ENCODE data around the gene ECPAS.

The ECPAS gene

GRCh38 chr9:111443454-111443853, 40.7 kb downstream of the ECPAS start:
- Histone ChIP-seq H3K9me3 (ENCODE audit: insufficient read depth, low read length) (no peaks in the 10 kb centered on the region), H3K79me2 (ENCODE audit: insufficient read depth, low read length) (no peaks in the 10 kb centered on the region), H3K4me3 (ENCODE audit: insufficient read depth, low read length, poor library complexity, severe bottlenecking) (no peak overlapping the region), H3K4me2 (ENCODE audit: low read depth, low read length, poor library complexity, severe bottlenecking) (no peak overlapping the region), H3K27me3 (ENCODE audit: low read length) (no peaks in the 10 kb centered on the region), H3K27ac (ENCODE audit: low read depth, low read length) (no peak overlapping the region), H3K9ac (ENCODE audit: low read length) (no peak overlapping the region), H2AFZ (ENCODE audit: low read depth, low read length, severe bottlenecking) (no peak overlapping the region), H4K20me1 (ENCODE audit: low read depth, low read length) (no peaks in the 10 kb centered on the region), H3K9me2 (replicated peaks; ENCODE audit: insufficient read depth, low read length) (no peaks in the 10 kb centered on the region), H3K36me3 (ENCODE audit: low read length) (no peaks in the 10 kb centered on the region; the same call in 1 of the 2 replicates), H3F3A (ENCODE audit: insufficient read depth) (peaks cover 6% of the 10 kb centered on the region; the same call in 1 of the 2 replicates)
- TF ChIP-seq CTCF (IDR thresholded peaks at IDR 0.05; ENCODE audit: insufficient read depth, low read length, poor library complexity, severe bottlenecking): no peak
- no peak for TF ChIP-seq EZH2phosphoT487 (conservative IDR thresholded peaks at IDR 0.05; ENCODE audit: low read length)

- Histone ChIP-seq H3K9me2 (replicated peaks; ENCODE audit: insufficient read depth, low read length) (no peaks in the 10 kb centered on the region), H3K27me3 (ENCODE audit: low read length) (no peaks in the 10 kb centered on the region), H3K4me2 (ENCODE audit: low read depth, low read length, poor library complexity, severe bottlenecking) (no peak overlapping the region), H3K4me3 (ENCODE audit: insufficient read depth, low read length, poor library complexity, severe bottlenecking) (no peak overlapping the region), H2AFZ (ENCODE audit: low read depth, low read length, severe bottlenecking) (no peak overlapping the region), H3K9me3 (ENCODE audit: insufficient read depth, low read length) (no peaks in the 10 kb centered on the region), H3K27ac (ENCODE audit: low read depth, low read length) (no peak overlapping the region), H4K20me1 (ENCODE audit: low read depth, low read length) (no peaks in the 10 kb centered on the region), H3K79me2 (ENCODE audit: insufficient read depth, low read length) (no peaks in the 10 kb centered on the region), H3K9ac (ENCODE audit: low read length) (no peak overlapping the region), H3F3A (ENCODE audit: insufficient read depth) (peaks cover 6% of the 10 kb centered on the region; the same call in 1 of the 2 replicates), H3K36me3 (ENCODE audit: low read length) (no peaks in the 10 kb centered on the region; the same call in 1 of the 2 replicates)
- TF ChIP-seq CTCF (IDR thresholded peaks at IDR 0.05; ENCODE audit: insufficient read depth, low read length, poor library complexity, severe bottlenecking) (no peak), EZH2phosphoT487 (conservative IDR thresholded peaks at IDR 0.05; ENCODE audit: low read length) (no peak)
Measured at GRCh38 chr9:111442360-111443027, 41.7 kb downstream of the ECPAS start.

DNA sequence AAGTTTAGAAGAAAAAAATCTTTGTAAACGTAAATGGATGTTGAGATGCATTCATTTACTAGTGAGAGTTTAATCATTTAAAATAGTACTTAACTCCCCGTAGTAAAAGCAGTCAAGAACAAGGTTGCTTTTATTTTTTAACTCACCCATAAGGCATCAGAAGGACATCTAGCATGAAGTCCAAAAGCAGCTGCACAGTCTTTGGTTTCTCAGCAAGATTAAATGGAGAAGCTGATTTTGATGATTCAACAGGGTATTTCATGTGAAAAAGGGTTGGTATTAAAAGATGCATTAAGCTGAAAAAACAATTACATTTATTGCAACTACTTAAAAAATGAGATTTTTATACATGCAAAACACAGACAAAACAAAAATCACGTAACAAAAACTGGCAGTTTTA, 44.0 kb downstream of the ECPAS start:
- peaks cover 6% of the 10 kb centered on the region; the same call in 1 of the 2 replicates for H3F3A ChIP-seq (ENCODE audit: insufficient read depth)
- H3K27me3 ChIP-seq (ENCODE audit: low read length): no peaks in the 10 kb centered on the region
- no peak for TF ChIP-seq CTCF (IDR thresholded peaks at IDR 0.05; ENCODE audit: insufficient read depth, low read length, poor library complexity, severe bottlenecking)
- TF ChIP-seq EZH2phosphoT487 (conservative IDR thresholded peaks at IDR 0.05; ENCODE audit: low read length): no peak
- H3K36me3 ChIP-seq (ENCODE audit: low read length): peaks cover 3% of the 10 kb centered on the region; the same call in 1 of the 2 replicates
- H2AFZ ChIP-seq (ENCODE audit: low read depth, low read length, severe bottlenecking): no peak overlapping the region
- H3K9me2 ChIP-seq (replicated peaks; ENCODE audit: insufficient read depth, low read length): no peaks in the 10 kb centered on the region
- no peak overlapping the region for H3K27ac ChIP-seq (ENCODE audit: low read depth, low read length)
- no peaks in the 10 kb centered on the region for H3K9me3 ChIP-seq (ENCODE audit: insufficient read depth, low read length)
- H3K79me2 ChIP-seq (ENCODE audit: insufficient read depth, low read length): no peaks in the 10 kb centered on the region
- H4K20me1 ChIP-seq (ENCODE audit: low read depth, low read length): no peaks in the 10 kb centered on the region
- no peak overlapping the region for H3K9ac ChIP-seq (ENCODE audit: low read length)
- no peak overlapping the region for H3K4me3 ChIP-seq (ENCODE audit: insufficient read depth, low read length, poor library complexity, severe bottlenecking)
- no peak overlapping the region for H3K4me2 ChIP-seq (ENCODE audit: low read depth, low read length, poor library complexity, severe bottlenecking)

Measured in SU-DHL-6 (cell line).